Thymus (tissue), 11 donors: ENCODE data around the gene KRT3. TPM values are rescaled to one million over a fixed set of nuclear protein-coding genes. Genes with fewer than 3 reads are reported as not detected.

Experiments used
- DNase-seq, 9 donors: peaks; one replicate each; pipeline ENCODE4 v3.0.0-alpha.2; 2013; ENCODE audit warnings: low spot score in 9 of 9, low read depth in 6 of 9, missing footprints in 1 of 9
- H3K27ac ChIP-seq, 2 donors: one replicate each; pipeline ENCODE4 v1.5.1; 2013; ENCODE audit warnings: control low read depth in 1 of 2, low read depth in 1 of 2, low read length in 1 of 2, mild to moderate bottlenecking in 1 of 2, moderate library complexity in 1 of 2
- H3K27me3 ChIP-seq, 2 donors: one replicate each; pipeline ENCODE4 v1.5.1; 2013; ENCODE audit warnings: low read length in 1 of 2; ENCODE audit not compliant: control insufficient read depth in 2 of 2, insufficient read depth in 1 of 2
- H3K36me3 ChIP-seq, 2 donors: one replicate each; pipeline ENCODE4 v1.5.1; 2013; ENCODE audit warnings: low read length in 1 of 2, mild to moderate bottlenecking in 1 of 2, moderate library complexity in 1 of 2; ENCODE audit not compliant: control insufficient read depth in 2 of 2, insufficient read depth in 2 of 2
- H3K4me1 ChIP-seq, 2 donors: one replicate each; pipeline ENCODE4 v1.5.1; 2013; ENCODE audit warnings: low read length in 2 of 2; ENCODE audit not compliant: control insufficient read depth in 2 of 2, insufficient read depth in 2 of 2
- H3K4me3 ChIP-seq, 2 donors: one replicate each; pipeline ENCODE4 v1.5.1; 2013; ENCODE audit warnings: low read length in 2 of 2, control low read depth in 1 of 2, mild to moderate bottlenecking in 1 of 2
- H3K9me3 ChIP-seq, 2 donors: one replicate each; pipeline ENCODE4 v1.5.1; 2013; ENCODE audit warnings: low read length in 1 of 2, mild to moderate bottlenecking in 1 of 2; ENCODE audit not compliant: control insufficient read depth in 2 of 2, insufficient read depth in 1 of 2
- WGBS: extraction: QIAGEN DNeasy Blood & Tissue Kit; methylation state at CpG from one replicate; pipeline ENCODE4 v1.1.7; 2013; 5-methylcytosine and 5-hydroxymethylcytosine counted together
- polyA plus RNA-seq: library from polyadenylated mRNA; stranded (reverse); fragments of 200-250 nt; gene quantifications from one replicate; pipeline ENCODE4 v1.2.3, GENCODE V29; 2013
- total RNA-seq: library from RNA; stranded (reverse); fragments of 120-200 nt; gene quantifications from one replicate; pipeline ENCODE4 v1.2.4, GENCODE V29; 2013
- donor health status: healthy.

The KRT3 gene
- total and polyA plus RNA-seq, 2 donors, result 0.14 to 1.0 TPM

DNA sequence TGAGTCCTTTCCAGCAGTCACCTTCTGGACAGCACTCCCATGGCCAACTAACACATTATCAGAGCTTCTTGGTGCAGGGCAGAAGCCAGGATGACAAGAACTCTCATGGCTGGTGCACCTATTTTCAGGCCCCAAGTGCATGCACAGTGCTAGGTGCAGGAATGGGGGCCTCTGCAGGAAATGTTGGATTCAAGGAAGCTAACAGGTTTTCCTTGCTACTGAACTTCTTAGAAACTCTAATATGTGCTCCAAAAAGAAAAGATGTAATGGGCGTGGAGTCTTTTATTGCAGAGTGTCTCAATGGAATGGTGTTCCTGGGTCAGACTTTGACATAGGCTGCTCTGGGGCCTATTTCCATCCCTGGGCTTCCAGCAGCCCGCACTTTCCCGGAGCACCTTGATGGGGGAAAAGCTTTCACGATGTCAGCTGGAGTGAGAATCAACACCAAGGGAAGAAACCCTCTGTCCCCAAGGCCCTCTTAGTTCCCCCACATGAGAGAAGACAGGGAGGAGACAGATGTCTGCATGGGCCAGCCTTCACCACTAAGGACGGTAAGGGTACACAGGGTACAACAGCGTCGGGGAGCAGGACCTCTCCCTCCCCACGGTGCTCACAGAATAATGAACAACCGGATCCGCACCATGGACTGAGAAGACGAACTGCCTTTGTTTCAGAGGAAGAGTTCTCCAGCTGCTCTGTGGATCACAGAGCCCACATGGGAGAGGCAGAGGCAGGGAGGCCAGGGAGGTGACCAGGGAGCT, 6.9 kb downstream of the KRT3 start:
- Histone ChIP-seq H3K4me1 (peaks cover 0 to 3% of the 10 kb centered on the region in 2 donors), H3K4me3 (no peak overlapping the region), H3K27ac (no peak overlapping the region), H3K36me3 (no peaks in the 10 kb centered on the region), H3K9me3 (no peaks in the 10 kb centered on the region), H3K27me3 (peaks cover 8 to 38% of the 10 kb centered on the region in 2 donors)
- no peak for DNase-seq
- 97% methylated on average over 11 of the region's 11 CpGs for WGBS

DNA sequence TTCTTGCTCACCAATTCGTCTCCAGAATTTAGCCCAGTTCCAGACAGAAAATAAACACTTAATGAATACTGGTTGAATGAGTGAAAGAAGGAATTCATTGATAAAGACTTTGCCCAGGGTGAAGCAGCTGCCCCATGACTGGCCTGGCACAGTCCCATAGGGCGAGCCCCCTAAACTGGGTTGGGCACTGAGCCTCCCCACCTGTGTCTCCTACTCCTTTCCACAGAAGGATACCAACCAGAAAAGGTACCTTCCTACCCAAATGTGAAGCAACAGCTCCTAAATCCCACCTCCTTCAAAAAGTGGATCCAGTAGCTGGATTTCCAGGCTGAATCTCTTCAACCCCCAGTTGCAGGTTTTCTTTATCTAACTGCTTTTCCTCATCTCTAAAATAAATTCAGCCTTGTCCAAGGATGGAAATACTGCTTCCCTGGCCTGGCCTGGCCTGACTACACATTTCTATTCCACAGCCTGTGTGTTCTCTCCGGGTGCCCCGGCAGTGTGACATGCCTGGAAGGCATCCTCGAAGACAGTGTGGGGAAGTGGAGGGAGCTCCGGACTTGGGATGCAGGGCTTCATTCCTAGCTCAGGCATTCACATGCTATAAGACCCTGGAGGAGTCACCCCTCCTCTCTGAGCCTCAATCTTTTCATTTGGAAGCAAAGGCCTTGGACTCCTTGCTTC, 7.6 kb downstream of the KRT3 start:
- peaks cover 0 to 3% of the 10 kb centered on the region in 2 donors for H3K4me1 ChIP-seq
- no peak overlapping the region for H3K4me3 ChIP-seq
- no peak overlapping the region for H3K27ac ChIP-seq
- no peaks in the 10 kb centered on the region for H3K36me3 ChIP-seq
- H3K27me3 ChIP-seq, result peaks cover 8 to 38% of the 10 kb centered on the region in 2 donors
- 74% methylated on average over 6 of the region's 6 CpGs for WGBS
- no peaks in the 10 kb centered on the region for H3K9me3 ChIP-seq
- no peak for DNase-seq

DNA sequence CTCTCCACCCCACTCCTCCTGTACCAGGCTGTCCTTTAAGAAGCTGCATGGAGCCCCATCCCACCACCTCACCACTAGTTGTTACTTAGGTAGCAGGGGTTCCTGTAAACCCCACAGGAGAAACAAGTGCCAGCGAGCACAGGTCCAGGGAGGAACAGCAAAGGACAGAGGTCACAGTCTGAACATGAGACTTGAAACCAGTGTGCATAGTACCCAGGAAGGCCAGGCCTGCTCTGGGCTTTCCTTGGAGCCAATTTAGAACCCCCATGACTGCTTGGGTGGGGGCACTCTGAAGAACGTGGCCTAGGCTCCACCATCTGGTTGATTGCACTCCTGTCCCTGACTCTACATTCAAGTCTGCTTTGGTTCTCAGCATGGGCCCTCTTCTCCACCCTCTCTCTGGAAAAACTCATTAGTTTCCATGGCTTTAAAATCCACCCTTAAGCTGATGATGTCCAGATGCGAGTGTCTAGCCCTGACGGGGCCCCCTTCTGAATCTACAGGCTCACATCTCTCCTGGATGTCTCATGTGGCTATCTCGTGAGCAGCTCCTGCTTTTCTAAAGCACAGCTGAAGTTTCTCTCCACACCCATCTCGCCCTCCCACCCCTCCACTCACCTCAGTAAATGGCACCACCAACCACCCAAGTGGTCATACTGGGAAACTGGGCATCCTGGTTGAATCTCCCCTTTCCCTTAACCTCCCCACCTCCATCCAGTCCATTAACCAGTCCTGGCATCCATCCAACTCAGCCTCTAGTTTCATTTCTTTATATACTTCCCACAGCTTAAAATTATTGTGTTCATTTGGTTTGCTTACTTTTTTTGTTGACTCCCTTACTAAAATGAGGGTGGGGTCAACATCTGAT, 8.4 kb downstream of the KRT3 start:
- Histone ChIP-seq H3K27me3 (peaks cover 8 to 38% of the 10 kb centered on the region in 2 donors), H3K4me1 (peaks cover 0 to 3% of the 10 kb centered on the region in 2 donors), H3K9me3 (no peaks in the 10 kb centered on the region), H3K36me3 (no peaks in the 10 kb centered on the region), H3K4me3 (no peak overlapping the region), H3K27ac (no peak overlapping the region)
- no peak for DNase-seq
- 87% methylated on average over 6 of the region's 6 CpGs for WGBS

DNA sequence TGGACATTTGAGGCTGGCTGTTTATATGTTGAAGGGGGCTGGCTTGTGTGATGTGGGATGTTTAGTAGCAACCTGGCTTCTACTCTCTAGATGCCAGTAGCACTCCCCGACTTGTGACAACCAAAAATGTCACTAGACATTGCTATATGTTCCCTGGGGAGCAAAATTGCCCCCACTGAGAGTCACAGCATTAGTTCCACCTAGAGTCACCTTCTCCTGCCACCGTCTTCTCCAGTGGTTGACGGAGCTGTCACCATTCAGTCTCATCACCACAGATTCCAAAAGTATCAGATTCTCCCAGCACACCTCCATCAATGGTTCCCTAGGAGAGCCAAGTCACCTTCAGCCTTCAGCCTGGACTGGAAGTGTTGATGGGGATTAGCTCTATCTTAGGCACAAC, 11.0 kb downstream of the KRT3 start:
- H3K27me3 ChIP-seq, result peaks cover 2 to 21% of the 10 kb centered on the region in 2 donors
- DNase-seq, result no peak
- H3K27ac ChIP-seq, result no peak overlapping the region
- 88% methylated on average over 3 of the region's 3 CpGs for WGBS
- no peak overlapping the region for H3K4me3 ChIP-seq
- no peaks in the 10 kb centered on the region for H3K9me3 ChIP-seq
- H3K4me1 ChIP-seq, result no peaks in the 10 kb centered on the region
- no peaks in the 10 kb centered on the region for H3K36me3 ChIP-seq

DNA sequence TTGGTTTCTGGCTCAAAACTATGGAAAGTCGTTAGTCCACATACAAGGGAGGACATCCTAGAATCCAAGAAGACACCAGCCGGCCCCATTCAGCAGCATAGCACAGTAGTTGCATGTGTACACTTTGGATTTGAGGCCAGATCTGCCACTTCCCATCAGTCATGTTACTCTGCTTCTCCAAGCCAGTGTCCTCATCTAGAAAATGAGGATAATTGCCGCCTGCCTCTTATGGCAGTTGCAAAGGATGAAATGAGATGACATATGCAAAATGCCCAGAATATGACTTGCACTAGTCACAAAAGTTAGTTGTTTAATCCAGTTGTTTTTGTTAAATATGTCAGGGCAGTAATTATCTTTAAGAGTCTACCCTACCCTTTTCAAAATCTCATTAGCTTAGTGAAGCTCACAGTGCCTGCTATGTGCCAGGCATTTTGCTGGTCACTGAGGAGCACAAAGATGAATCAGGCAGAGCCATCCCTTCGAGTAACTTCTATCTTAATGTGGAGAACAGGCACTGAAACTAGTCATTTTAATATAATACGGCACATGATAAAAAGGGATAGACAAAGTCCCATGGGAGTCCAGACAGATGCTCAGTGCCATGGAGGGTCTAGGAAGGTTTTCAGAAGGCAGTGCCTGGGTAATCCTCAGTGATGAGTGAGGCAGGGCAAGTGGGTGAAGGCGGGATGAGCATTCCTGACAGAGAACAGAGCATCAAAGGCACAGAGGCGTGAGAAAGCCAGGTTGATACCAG, 12.2 kb downstream of the KRT3 start:
- WGBS, result 93% methylated on average over 7 of the region's 7 CpGs
- no peaks in the 10 kb centered on the region for H3K4me1 ChIP-seq
- peaks cover 0 to 11% of the 10 kb centered on the region in 2 donors for H3K27me3 ChIP-seq
- H3K36me3 ChIP-seq, result no peaks in the 10 kb centered on the region
- H3K4me3 ChIP-seq, result no peak overlapping the region
- no peak for DNase-seq
- no peak overlapping the region for H3K27ac ChIP-seq
- no peaks in the 10 kb centered on the region for H3K9me3 ChIP-seq

DNA sequence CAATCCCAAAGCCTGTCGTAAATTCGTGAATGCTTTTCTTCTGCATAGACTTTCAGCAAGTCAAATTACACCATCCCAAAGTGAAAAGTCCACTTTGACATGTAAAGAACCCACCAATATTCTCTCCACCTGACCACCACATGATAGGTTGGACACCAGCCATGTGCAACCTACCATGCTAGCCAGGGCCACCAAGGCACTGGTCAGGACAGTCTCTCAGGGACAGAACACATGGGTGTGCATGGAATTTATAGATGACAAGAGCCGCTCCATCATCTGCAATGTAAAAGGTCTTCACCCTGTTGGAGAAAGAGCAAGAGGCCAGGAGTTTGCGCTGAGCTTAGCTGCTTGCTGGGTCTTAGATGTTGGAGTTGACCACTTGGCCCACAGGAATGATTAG, 13.4 kb downstream of the KRT3 start:
- no peak overlapping the region for H3K27ac ChIP-seq
- no peak for DNase-seq
- no peaks in the 10 kb centered on the region for H3K9me3 ChIP-seq
- H3K27me3 ChIP-seq, result peaks cover 0 to 4% of the 10 kb centered on the region in 2 donors
- no peak overlapping the region for H3K4me3 ChIP-seq
- WGBS, result 96% methylated on average over 4 of the region's 4 CpGs
- H3K4me1 ChIP-seq, result no peaks in the 10 kb centered on the region
- H3K36me3 ChIP-seq, result no peaks in the 10 kb centered on the region

DNA sequence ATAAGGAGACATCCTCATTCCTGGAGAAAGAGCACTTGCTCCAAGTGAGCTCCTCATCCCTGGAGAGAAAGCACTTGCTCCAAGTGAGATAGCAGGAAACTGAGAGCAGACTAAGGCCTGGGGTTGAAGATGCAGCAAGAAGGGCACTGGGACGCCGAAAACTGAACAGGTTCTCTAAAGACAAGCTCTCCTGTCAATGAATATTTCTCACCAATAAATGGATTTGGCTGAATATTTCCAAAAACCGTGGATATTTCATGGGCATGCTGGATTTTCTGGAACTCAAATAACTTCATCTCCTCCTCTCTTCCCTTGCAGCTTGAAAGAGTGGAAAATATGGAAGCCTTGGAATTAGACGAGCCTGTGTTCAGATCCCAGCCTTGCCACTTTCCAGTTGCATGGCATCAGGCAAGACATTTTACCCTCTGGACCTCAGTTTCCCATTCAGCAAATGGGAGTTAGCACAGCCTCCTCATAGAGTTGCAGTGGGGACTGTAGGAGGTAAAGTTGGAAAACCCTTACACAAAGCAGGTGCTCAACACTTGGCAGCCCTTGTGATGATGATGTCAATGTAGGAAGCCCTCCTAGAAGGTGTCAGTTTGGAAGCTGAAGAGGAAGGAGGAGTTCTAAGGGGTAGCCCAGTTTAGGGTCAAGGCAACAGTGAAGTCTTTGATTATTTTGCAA, 14.4 kb downstream of the KRT3 start:
- no peaks in the 10 kb centered on the region for H3K9me3 ChIP-seq
- H3K27me3 ChIP-seq, result peaks cover 0 to 6% of the 10 kb centered on the region in 2 donors
- H3K4me1 ChIP-seq, result no peaks in the 10 kb centered on the region
- DNase-seq, result no peak
- H3K36me3 ChIP-seq, result no peaks in the 10 kb centered on the region
- WGBS, result 89% methylated on average over 4 of the region's 4 CpGs
- H3K4me3 ChIP-seq, result no peak overlapping the region
- no peak overlapping the region for H3K27ac ChIP-seq

DNA sequence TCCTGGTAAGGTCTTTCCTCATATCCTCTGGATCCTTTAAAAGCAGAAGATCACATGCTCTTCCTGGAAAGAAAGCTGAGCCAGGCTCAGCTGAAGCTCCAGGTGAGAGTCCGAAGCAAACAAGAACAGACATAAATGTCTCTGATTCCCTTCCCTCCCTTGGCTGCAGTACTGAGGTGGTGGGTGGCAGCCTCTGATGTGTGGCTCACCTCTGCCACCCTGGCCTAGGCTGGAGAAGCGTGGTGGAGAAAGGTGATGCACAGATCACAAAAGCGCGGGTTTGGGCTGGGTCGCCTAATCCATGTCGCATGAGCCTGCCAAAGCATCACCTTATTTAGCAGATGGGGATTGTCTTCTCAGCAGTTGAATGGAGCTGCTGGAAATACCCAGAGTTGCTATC, 16.0 kb downstream of the KRT3 start:
- no peak overlapping the region for H3K4me3 ChIP-seq
- WGBS, result 91% methylated on average over 6 of the region's 6 CpGs
- no peak for DNase-seq
- no peaks in the 10 kb centered on the region for H3K9me3 ChIP-seq
- H3K4me1 ChIP-seq, result no peaks in the 10 kb centered on the region
- no peaks in the 10 kb centered on the region for H3K36me3 ChIP-seq
- peaks cover 0 to 6% of the 10 kb centered on the region in 2 donors for H3K27me3 ChIP-seq
- no peak overlapping the region for H3K27ac ChIP-seq
